Peyer's patch (tissue), 4 donors: ENCODE data around the gene VMAC.

Experiments
- CTCF ChIP-seq, 6 experiments: fragments of 450-650 bp in 4 of 6; fragments of 200-600 bp in 2 of 6; sonication (generic) in 1 of 6; IDR thresholded peaks; one replicate each; pipeline ENCODE4 v1.5.1; 2017 to 2019; ENCODE audit warnings: antibody characterized with exemption in 6 of 6, mild to moderate bottlenecking in 3 of 6, moderate library complexity in 1 of 6
- POLR2A ChIP-seq, 2 donors: fragments of 450-650 bp; IDR thresholded peaks; one replicate each; pipeline ENCODE4 v1.5.1; 2017; ENCODE audit warnings: antibody characterized with exemption in 2 of 2, mild to moderate bottlenecking in 2 of 2, moderate library complexity in 2 of 2

GRCh38 chr19:5891572-5891937, 13.1 kb upstream of the VMAC start:
- no peak for TF ChIP-seq CTCF (IDR thresholded peaks at IDR 0.05)
- TF ChIP-seq POLR2A (IDR thresholded peaks at IDR 0.05) = no peak
